Aorta (tissue), 5 donors: ENCODE measurements around the gene FAHD2A. TPM values are rescaled to one million over a fixed set of nuclear protein-coding genes. Genes with fewer than 3 reads are reported as not detected.
"Not testable (repeated sequence)": the region's sequence is repeated elsewhere in the genome, so short reads cannot be mapped to it uniquely, and the experiment has no call there.

ENCODE experiments used
- ATAC-seq: fragments of 200-7000 bp; cut with Tn5 transposase; one replicate; pipeline ENCODE4 v1.9.1; 2022; ENCODE audit warnings: moderate library complexity; ENCODE audit not compliant: low FRiP score
- DNase-seq, 2 donors: peaks; one replicate each; pipeline ENCODE4 v3.0.0-alpha.2; 2020
- H3K27ac ChIP-seq, 2 donors: one replicate each; pipeline ENCODE4 v1.5.1; 2013; ENCODE audit warnings: low read length in 2 of 2, mild to moderate bottlenecking in 2 of 2, moderate library complexity in 2 of 2, control low read depth in 1 of 2, inconsistent platforms in 1 of 2, low read depth in 1 of 2
- H3K27me3 ChIP-seq, 2 donors: one replicate each; pipeline ENCODE4 v1.6.1; 2013; ENCODE audit warnings: control low read depth in 1 of 2, low read length in 1 of 2, mild to moderate bottlenecking in 1 of 2, moderate library complexity in 1 of 2; ENCODE audit not compliant: insufficient read depth in 2 of 2, control insufficient read depth in 1 of 2
- H3K36me3 ChIP-seq, 2 donors: one replicate each; pipeline ENCODE4 v1.6.1; 2013; ENCODE audit warnings: control low read depth in 1 of 2, low read length in 1 of 2, mild to moderate bottlenecking in 1 of 2; ENCODE audit not compliant: insufficient read depth in 2 of 2, control insufficient read depth in 1 of 2
- H3K4me1 ChIP-seq, 2 donors: one replicate each; pipeline ENCODE4 v1.6.1; 2013; ENCODE audit warnings: low read length in 2 of 2, control low read depth in 1 of 2, mild to moderate bottlenecking in 1 of 2, moderate library complexity in 1 of 2; ENCODE audit not compliant: insufficient read depth in 2 of 2, control insufficient read depth in 1 of 2
- H3K4me3 ChIP-seq, 2 donors: one replicate each; pipeline ENCODE4 v1.5.1; 2013; ENCODE audit warnings: low read length in 2 of 2, control low read depth in 1 of 2, mild to moderate bottlenecking in 1 of 2
- H3K9me3 ChIP-seq: one replicate; pipeline ENCODE4 v1.6.1; 2013; ENCODE audit warnings: mild to moderate bottlenecking, low read length; ENCODE audit not compliant: control insufficient read depth
- WGBS, 2 donors: extraction: QIAGEN DNeasy Blood & Tissue Kit; methylation state at CpG; one replicate each; pipeline ENCODE4 v1.1.7; 2013; 5-methylcytosine and 5-hydroxymethylcytosine counted together
- intact Hi-C, 2 donors: fragments of 100-400 bp; cut with DNase I; formaldehyde crosslinking; loops; one replicate each; pipeline versions ENCODE4 v1.14.2 to v1.15.0; 2022
- long read RNA-seq, 2 donors: library from polyadenylated mRNA; unstranded; transcript quantifications; one replicate each; pipeline ENCODE4 v2.0.0, GENCODE V29; 2020 to 2021
- polyA plus RNA-seq, 2 donors: library from polyadenylated mRNA; stranded (reverse); fragments of 200-250 nt; gene quantifications; one replicate each; pipeline ENCODE4 v1.2.3, GENCODE V29; 2013
- total RNA-seq, 2 donors: library from RNA; stranded (reverse); fragmentation: NEBNext Ultra II Directional; extraction: Animal tissue kit (Norgen Biotek cat#: 25700); gene quantifications; one replicate each; pipeline ENCODE4 v1.2.1, GENCODE V29; 2021
- donor health status: healthy with polysubstance abuse.
- donor health status: Bipolar disorder and iron deficiency.
- donor health status: DM: no; HTN: no; CAD: no.
- donor health status: DM: no; HTN: no; CAD: no.
- donor health status: DM: yes; HTN: yes; CAD: no.

Gene FAHD2A
- 10 to 100 TPM; 17.7 to 23.3 TPM for total RNA-seq
- 10 to 100 TPM; 22.4 to 22.8 TPM for polyA plus RNA-seq
- long read RNA-seq, donor 1, full-length matches to known transcripts: 56 of 92 reads
- long read RNA-seq, donor 1, partial matches to known transcripts: 4 of 92 reads
- long read RNA-seq, donor 1, other reads (novel, unspliced or antisense): 32 of 92 reads
- long read RNA-seq, donor 2, full-length matches to known transcripts: 10 of 18 reads
- long read RNA-seq, donor 2, partial matches to known transcripts: 0 of 18 reads
- long read RNA-seq, donor 2, other reads (novel, unspliced or antisense): 8 of 18 reads

DNA sequence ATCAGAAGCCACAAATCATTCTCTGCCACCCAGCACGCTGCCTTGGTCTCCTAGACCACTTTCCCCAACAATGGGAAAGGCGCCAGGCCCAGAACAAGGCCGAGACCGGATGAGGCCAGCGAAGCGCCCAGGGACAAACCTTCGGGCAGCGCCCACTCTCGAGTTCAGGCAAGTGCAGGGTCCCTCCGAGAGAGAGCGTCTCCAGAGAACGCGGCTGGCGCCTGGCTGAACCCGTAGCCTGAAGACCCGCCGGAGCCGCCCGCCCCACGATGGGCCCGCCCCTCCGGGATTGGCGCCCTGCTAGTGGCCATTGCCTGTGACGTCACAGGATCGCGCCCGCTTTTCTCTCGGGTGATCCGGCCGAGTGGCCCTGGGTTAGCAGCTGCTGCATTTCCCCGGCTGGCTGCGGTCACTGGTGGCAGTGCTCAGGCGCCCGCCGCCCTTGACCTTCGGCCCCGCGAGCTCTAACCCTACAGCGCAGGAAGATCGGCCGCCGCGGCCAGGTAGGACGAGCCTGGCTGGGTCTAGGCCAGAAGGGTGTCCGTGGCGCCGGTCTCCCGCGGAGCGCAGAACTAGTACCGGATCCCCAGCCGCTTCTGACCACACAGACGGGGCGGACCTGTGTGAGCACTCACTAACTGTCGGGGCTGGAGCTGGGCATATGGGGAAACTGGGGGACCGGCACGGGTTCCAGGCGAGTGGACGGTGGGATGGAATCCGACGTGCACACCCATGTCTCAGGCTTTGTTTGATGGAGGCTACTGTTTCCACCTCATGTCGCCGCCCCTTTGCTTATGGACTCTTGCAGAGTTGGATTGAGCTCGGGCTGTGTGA lies at the start of gene FAHD2A:
Gene FAHD2A, plus strand, starts transcription at position 339 of the 834 bp plus-strand sequence. CDS start 2,851 bp downstream, outside the sequence.
- H3K4me3 ChIP-seq: peak within 1 kb of the TSS; percentile 36 to 80
- H3K9me3 ChIP-seq: no peaks in the 10 kb centered on the region
- ATAC-seq: peak; percentile 98
- H3K27me3 ChIP-seq: no peaks in the 10 kb centered on the region
- WGBS, 2 donors: 0% methylated on average over 56 to 64 of the region's 64 CpGs
- peak; percentile 98 to 99 for DNase-seq
- peak within 1 kb of the TSS in 1 of 2 donors; percentile 54 for H3K27ac ChIP-seq
- H3K36me3 ChIP-seq: no peaks in the 10 kb centered on the region
- no peaks in the 10 kb centered on the region for H3K4me1 ChIP-seq
- intact Hi-C loops: loop anchor here in 1 of 2 donors (1.0 to 5.0 kb wide), 2 partner anchors 57 to 235 kb away; partner anchors contain the start of gene ZNF2

GRCh38 chr2:95353055-95353575 lies 49.4 kb upstream of the FAHD2A start:
- Histone ChIP-seq H3K4me1 (no peaks in the 10 kb centered on the region), H3K36me3 (no peaks in the 10 kb centered on the region), H3K9me3 (no peaks in the 10 kb centered on the region), H3K27ac (no peak overlapping the region), H3K27me3 (no peaks in the 10 kb centered on the region), H3K4me3 (no peak overlapping the region)
- DNase-seq: peak in 1 of 2 donors; percentile 51
- no peak for ATAC-seq
- WGBS, 2 donors: 93 to 96% methylated on average over 10 of the region's 10 CpGs
- intact Hi-C loops: loop anchor here in 1 of 2 donors (5.0 kb wide), 1 partner anchor 39 kb away; no protein-coding TSS in a partner anchor

DNA sequence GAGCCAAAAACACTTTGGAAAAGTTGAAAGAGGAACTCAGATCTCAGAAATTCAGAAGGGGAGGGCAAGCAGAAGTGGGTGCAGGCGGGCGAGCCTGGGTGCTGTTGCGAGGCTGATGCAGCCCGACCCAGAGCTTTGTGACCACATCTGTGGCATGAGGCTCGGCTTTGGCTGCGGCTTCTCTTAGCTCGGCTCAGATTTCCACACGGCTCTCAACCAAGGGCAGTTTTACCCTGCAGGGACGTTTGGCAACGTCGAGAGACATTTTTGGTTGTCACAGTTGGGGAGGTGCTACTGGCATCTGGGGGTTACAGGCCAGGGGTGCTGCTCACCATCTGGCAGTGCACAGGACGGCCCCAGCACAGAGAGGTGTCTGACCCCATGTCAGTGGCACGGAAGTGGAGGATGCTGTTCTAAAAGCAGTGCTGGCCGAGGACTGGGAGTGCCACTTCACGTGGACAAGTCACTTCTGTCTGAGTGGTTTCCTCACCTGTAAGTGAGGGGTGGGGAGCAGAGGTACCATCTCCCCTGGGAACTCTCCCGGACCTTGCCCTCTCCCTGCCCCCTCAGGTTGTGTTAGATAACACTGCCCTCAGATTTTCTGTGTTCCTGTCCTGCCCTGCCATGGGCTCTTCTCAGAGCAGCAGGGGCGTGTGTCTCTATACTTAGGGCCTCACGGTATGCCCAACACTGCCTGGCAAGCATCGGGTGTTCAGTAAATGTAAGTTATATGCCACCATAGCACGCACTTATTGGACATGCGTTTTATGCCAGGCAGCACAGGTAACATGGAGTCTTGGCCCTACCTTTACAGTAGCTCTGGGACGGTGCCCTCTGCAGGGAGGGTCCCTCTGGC lies 48.7 kb upstream of the FAHD2A start:
- Histone ChIP-seq H3K4me3 (no peak overlapping the region), H3K9me3 (no peaks in the 10 kb centered on the region), H3K27me3 (no peaks in the 10 kb centered on the region), H3K27ac (no peak overlapping the region), H3K36me3 (no peaks in the 10 kb centered on the region), H3K4me1 (no peaks in the 10 kb centered on the region)
- 87 to 89% methylated on average over 22 of the region's 22 CpGs for WGBS, 2 donors
- intact Hi-C loops: loop anchor here in 1 of 2 donors (5.0 kb wide), 1 partner anchor 38 kb away; no protein-coding TSS in a partner anchor
- DNase-seq (peak in 1 of 2 donors; percentile 57), ATAC-seq (no peak)

- H3K9me3 ChIP-seq: no peaks in the 10 kb centered on the region
- H3K27me3 ChIP-seq: no peaks in the 10 kb centered on the region
- no peaks in the 10 kb centered on the region for H3K4me1 ChIP-seq
- 94 to 96% methylated on average over 5 of the region's 5 CpGs for WGBS, 2 donors
- H3K27ac ChIP-seq: no peak overlapping the region
- peak in 1 of 2 donors; percentile 62 for DNase-seq
- intact Hi-C loops: loop anchor here in 1 of 2 donors (5.0 kb wide), 1 partner anchor 38 kb away; no protein-coding TSS in a partner anchor
- no peak for ATAC-seq
- H3K4me3 ChIP-seq: no peak overlapping the region
- no peaks in the 10 kb centered on the region for H3K36me3 ChIP-seq
Measured at GRCh38 chr2:95354469-95354901, 48.0 kb upstream of the FAHD2A start.

DNA sequence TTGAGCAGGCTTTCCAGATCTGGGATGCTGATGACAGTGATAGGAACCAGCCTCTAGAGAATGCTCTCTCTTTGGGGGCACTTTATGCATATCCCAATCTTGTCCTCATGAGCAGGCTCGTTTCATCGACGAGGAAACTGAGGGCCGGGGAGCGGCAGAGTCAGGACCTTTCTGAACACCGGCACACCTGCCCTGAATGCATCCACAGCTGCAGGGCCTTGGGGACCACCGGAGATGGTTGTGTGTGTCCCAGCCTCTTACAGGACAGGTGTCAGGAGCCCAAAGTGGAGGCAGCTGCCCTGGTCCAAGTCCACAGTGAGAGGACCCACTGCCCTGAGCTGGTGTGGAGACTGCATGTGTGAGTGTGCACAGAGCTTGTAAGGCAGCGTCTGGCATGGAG lies 47.6 kb upstream of the FAHD2A start:
- H3K4me1 ChIP-seq: no peaks in the 10 kb centered on the region
- no peaks in the 10 kb centered on the region for H3K27me3 ChIP-seq
- no peaks in the 10 kb centered on the region for H3K9me3 ChIP-seq
- intact Hi-C loops: loop anchor here in 1 of 2 donors (5.0 kb wide), 1 partner anchor 37 kb away; no protein-coding TSS in a partner anchor
- no peaks in the 10 kb centered on the region for H3K36me3 ChIP-seq
- no peak overlapping the region for H3K4me3 ChIP-seq
- WGBS, 2 donors: 93% methylated on average over 8 of the region's 8 CpGs
- peak in 1 of 2 donors; percentile 59 for DNase-seq
- no peak overlapping the region for H3K27ac ChIP-seq
- no peak for ATAC-seq

GRCh38 chr2:95355486-95355885 lies 47.0 kb upstream of the FAHD2A start:
- DNase-seq, H3K4me1 ChIP-seq, H3K4me3 ChIP-seq, ATAC-seq, H3K27ac ChIP-seq, H3K36me3 ChIP-seq, intact Hi-C loops, H3K9me3 ChIP-seq, H3K27me3 ChIP-seq: not testable (repeated sequence)
- 96 to 100% methylated on average over 3 to 4 of the region's 5 CpGs for WGBS, 2 donors

DNA sequence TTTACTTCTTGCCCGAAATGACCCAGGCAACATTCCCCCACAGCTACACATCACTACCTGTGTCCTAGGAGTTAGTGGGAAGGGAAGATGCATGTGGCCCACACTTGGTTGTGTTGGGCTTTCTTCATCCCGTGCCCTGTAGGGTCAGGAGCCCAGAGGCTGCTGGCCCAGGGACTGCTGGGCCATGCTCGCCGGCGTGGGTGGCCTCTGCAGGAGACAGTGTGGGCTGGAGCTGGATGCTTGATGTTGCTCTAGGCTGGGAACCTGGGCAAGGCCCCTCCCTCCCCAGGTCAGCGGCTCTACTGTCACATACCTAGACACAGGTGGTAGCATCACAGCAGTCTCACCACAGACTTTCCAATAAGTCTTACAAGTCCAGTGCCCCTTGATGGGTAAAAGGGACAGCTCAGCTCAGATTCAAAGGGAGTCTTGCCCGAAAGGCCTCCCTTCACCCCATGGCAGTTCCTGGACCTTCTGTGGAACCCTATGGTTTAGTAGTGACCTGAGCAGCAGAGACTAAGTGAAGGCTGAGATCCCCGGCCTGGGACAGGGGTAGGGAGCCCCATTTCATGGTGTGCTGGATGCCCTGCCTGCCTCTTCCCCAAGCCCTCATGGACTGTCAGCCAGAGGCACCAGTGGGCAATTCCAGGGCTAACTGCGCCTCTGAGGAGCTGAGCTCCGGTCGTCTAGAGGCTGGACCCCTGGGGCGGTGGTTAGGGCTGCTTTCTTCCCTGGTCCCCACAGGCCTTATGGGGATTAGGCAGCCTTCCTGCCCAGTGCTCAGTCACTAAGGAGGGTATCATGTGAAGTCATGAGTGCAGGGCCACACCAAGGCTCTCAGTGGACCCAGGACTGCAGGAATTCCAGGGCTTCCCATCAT lies 45.4 kb upstream of the FAHD2A start:
- intact Hi-C loops: no loop called here
- peak in 1 of 2 donors; percentile 50 for DNase-seq
- H3K9me3 ChIP-seq: no peaks in the 10 kb centered on the region
- no peaks in the 10 kb centered on the region for H3K27me3 ChIP-seq
- no peaks in the 10 kb centered on the region for H3K4me1 ChIP-seq
- ATAC-seq: no peak
- WGBS, 2 donors: 90 to 94% methylated on average over 12 of the region's 12 CpGs
- H3K4me3 ChIP-seq: no peak overlapping the region
- H3K36me3 ChIP-seq: no peaks in the 10 kb centered on the region
- no peak overlapping the region for H3K27ac ChIP-seq
